Ovary (tissue), 9 donors: Measurements from ENCODE around the gene MYH6. TPM values are rescaled to one million over a fixed set of nuclear protein-coding genes. Genes with fewer than 3 reads are reported as not detected.

Experiments
- DNase-seq, 5 donors: peaks; one replicate each; pipeline ENCODE4 v3.0.0-alpha.2; 2019 to 2020
- H3K27ac ChIP-seq, 2 donors: fragments of 200-600 bp; one replicate each; pipeline versions ENCODE4 v1.5.1 to v1.8.0; 2019 to 2022
- H3K27me3 ChIP-seq: fragments of 200-600 bp; one replicate; pipeline ENCODE4 v1.8.0; 2022
- H3K36me3 ChIP-seq: fragments of 200-600 bp; sonication (generic); one replicate; pipeline ENCODE4 v1.5.1; 2019
- H3K4me1 ChIP-seq: one replicate; pipeline ENCODE4 v1.8.1; 2013; ENCODE audit warnings: mild to moderate bottlenecking, moderate library complexity; ENCODE audit not compliant: insufficient read depth
- H3K4me3 ChIP-seq: fragments of 200-600 bp; sonication (generic); one replicate; pipeline ENCODE4 v1.5.1; 2017
- H3K9me3 ChIP-seq, 2 donors: fragments of 200-600 bp in 1 of 2; sonication (generic) in 1 of 2; one replicate each; pipeline versions ENCODE4 v1.5.1 to v1.8.1; 2013 to 2019; ENCODE audit warnings: mild to moderate bottlenecking in 1 of 2, moderate library complexity in 1 of 2
- CTCF ChIP-seq, 3 donors: fragments of 450-650 bp in 2 of 3; fragments of 200-600 bp in 1 of 3; IDR thresholded peaks; one replicate each; pipeline versions ENCODE4 v1.5.1 to v1.8.0; 2016 to 2022; ENCODE audit warnings: antibody characterized with exemption in 3 of 3, mild to moderate bottlenecking in 1 of 3
- EP300 ChIP-seq: sonication (generic); formaldehyde crosslinking; IDR thresholded peaks from one replicate; pipeline ENCODE4 v1.6.1; 2017; ENCODE audit warnings: antibody characterized with exemption
- POLR2A ChIP-seq: fragments of 450-650 bp; IDR thresholded peaks from one replicate; pipeline ENCODE4 v1.6.1; 2017; ENCODE audit warnings: antibody characterized with exemption, mild to moderate bottlenecking, moderate library complexity
- WGBS, 3 donors: extraction: QIAGEN DNeasy Blood & Tissue Kit in 1 of 3; methylation state at CpG; one replicate each; pipeline versions ENCODE4 v1.1.5 to v1.1.7; 2013 to 2017; 5-methylcytosine and 5-hydroxymethylcytosine counted together
- intact Hi-C, 4 donors: fragments of 100-400 bp; cut with DNase I; formaldehyde crosslinking; loops; one replicate each; pipeline versions ENCODE4 v1.11.0 to v1.15.1; 2022 to 2023
- polyA plus RNA-seq, 2 donors: library from polyadenylated mRNA; stranded (reverse); fragments of 200-250 nt in 1 of 2; fragments of 350-450 nt in 1 of 2; fragmentation: Illumina TruSeq in 1 of 2; extraction: RNeasy Lipid Tissue Mini Kit (QIAGEN cat#74804) in 1 of 2; gene quantifications; one replicate each; pipeline ENCODE4 v1.2.3, GENCODE V29; 2013 to 2014
- total RNA-seq, 7 donors: library from RNA; depleted of rRNA in 2 of 7; stranded (reverse); fragments of >200 nt in 2 of 7; fragmentation: NEBNext Ultra II Directional in 3 of 7; extraction: Animal tissue kit (Norgen Biotek cat#: 25700) in 3 of 7; gene quantifications; one replicate each; pipeline versions ENCODE4 v1.1.0 to v1.2.4, GENCODE V29; 2016 to 2023
- donor health status: DM: no; HTN: no; CAD: no; lungs with moderate emphysema.
- donor health status: DM: no; HTN: no; CAD: no.
- donor health status: Bipolar disorder and iron deficiency.
- donor health status: DM: yes; HTN: yes; CAD: no.
- donor health status: DM: no; HTN: no; CAD: no.
- donor health status: DM: yes; HTN: yes; CAD: no.

Gene MYH6
- total and polyA plus RNA-seq, 9 donors, result 0.07 to 1.1 (median 0.50) TPM; not detected in 4

DNA sequence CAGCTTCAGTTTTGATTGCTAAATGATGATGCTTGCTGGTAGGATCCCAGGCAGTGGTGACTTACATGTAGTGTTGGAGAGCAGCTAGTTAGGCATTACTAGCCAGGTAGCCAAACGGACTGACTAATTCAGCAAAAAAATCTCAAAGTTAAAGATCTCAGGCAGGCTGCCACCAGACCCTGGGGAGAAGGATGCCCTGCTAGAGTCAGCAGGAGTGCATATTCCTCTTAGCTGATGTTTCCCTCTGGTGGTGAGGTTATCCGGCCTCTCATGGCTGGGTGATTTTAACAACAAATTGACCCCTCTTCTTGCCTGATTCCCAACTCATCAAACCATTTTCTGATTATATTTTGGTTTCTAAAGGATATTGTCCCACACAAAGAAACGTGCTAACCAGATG, 45.9 kb downstream of the MYH6 start:
- WGBS, 3 donors, result 66 to 76% (median 70%) methylated on average over 3 of the region's 3 CpGs
- no peak overlapping the region for H3K4me3 ChIP-seq
- H3K36me3 ChIP-seq, result no peaks in the 10 kb centered on the region
- H3K9me3 ChIP-seq, result no peaks in the 10 kb centered on the region
- intact Hi-C loops, result loop anchor here in 1 of 4 donors (1.0 kb wide), 1 partner anchor 42 kb away; no protein-coding TSS in a partner anchor
- no peak for TF ChIP-seq POLR2A
- no peak for DNase-seq
- H3K4me1 ChIP-seq, result no peaks in the 10 kb centered on the region
- no peak overlapping the region for H3K27ac ChIP-seq
- H3K27me3 ChIP-seq, result no peaks in the 10 kb centered on the region

DNA sequence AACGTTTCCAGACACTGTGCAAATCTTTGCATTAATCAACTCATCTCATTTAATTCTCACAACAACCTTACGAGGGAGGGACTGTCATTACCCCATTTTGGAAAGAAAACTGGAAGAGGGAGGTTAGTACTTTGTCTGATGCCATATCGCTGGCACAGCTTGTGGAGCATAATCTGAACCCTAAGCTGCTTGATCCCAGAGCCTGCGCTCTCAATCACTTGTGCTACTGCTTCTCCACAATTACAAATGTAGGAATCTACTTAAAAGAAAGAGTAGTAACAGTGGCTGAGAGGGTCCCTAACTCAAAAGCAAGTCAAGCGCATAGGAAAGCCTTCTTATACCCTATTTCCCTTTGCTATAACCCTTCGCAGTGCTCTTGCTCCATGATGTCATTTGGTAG, 46.3 kb downstream of the MYH6 start:
- 76 to 93% (median 77%) methylated on average over 6 of the region's 6 CpGs for WGBS, 3 donors
- DNase-seq, result no peak
- H3K36me3 ChIP-seq, result no peaks in the 10 kb centered on the region
- no peak overlapping the region for H3K4me3 ChIP-seq
- intact Hi-C loops, result loop anchor here in 1 of 4 donors (1.0 kb wide), 1 partner anchor 41 kb away; no protein-coding TSS in a partner anchor
- no peak for TF ChIP-seq POLR2A
- no peak for TF ChIP-seq CTCF (IDR thresholded peaks at IDR 0.05)
- H3K9me3 ChIP-seq, result no peaks in the 10 kb centered on the region
- no peaks in the 10 kb centered on the region for H3K4me1 ChIP-seq
- no peak overlapping the region for H3K27ac ChIP-seq
- no peaks in the 10 kb centered on the region for H3K27me3 ChIP-seq

GRCh38 chr14:23361320-23361719, 46.8 kb downstream of the MYH6 start:
- no peak overlapping the region for H3K4me3 ChIP-seq
- H3K27me3 ChIP-seq, result no peaks in the 10 kb centered on the region
- H3K4me1 ChIP-seq, result no peaks in the 10 kb centered on the region
- no peak overlapping the region for H3K27ac ChIP-seq
- H3K9me3 ChIP-seq, result no peaks in the 10 kb centered on the region
- intact Hi-C loops, result no loop called here
- TF ChIP-seq POLR2A (no peak), EP300 (no peak), CTCF (IDR thresholded peaks at IDR 0.05) (no peak)
- DNase-seq, result no peak
- H3K36me3 ChIP-seq, result no peaks in the 10 kb centered on the region

DNA sequence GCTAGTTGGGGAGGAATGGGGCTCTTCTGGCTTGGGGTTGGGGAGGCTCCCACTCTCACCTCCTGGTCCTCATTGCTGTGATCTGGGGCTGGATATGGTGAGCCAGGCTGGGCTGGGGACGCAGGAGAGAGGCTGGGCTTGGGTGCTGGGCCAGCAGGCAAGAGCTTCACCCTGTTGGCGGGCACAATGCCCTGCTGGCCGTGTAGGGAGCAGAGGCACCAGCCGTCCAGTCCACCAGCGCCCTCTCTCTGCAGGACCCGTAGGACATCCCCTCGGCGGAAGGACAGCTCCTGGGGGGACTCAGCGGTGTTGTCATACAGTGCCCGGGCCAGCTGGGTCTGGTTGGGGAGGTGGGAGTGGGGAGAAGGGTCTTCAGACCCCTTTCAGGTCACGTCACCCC, 47.6 kb downstream of the MYH6 start:
- WGBS, 3 donors, result 76 to 78% (median 78%) methylated on average over 11 of the region's 11 CpGs
- H3K27me3 ChIP-seq, result no peaks in the 10 kb centered on the region
- DNase-seq, result no peak
- TF ChIP-seq EP300 (no peak), CTCF (IDR thresholded peaks at IDR 0.05) (no peak), POLR2A (no peak)
- no peaks in the 10 kb centered on the region for H3K9me3 ChIP-seq
- H3K4me1 ChIP-seq, result no peaks in the 10 kb centered on the region
- H3K4me3 ChIP-seq, result no peak overlapping the region
- H3K27ac ChIP-seq, result no peak overlapping the region
- intact Hi-C loops, result no loop called here
- no peaks in the 10 kb centered on the region for H3K36me3 ChIP-seq

GRCh38 chr14:23359722-23360447, 48.2 kb downstream of the MYH6 start:
- no peaks in the 10 kb centered on the region for H3K36me3 ChIP-seq
- no peaks in the 10 kb centered on the region for H3K27me3 ChIP-seq
- no peaks in the 10 kb centered on the region for H3K4me1 ChIP-seq
- intact Hi-C loops, result no loop called here
- H3K9me3 ChIP-seq, result no peaks in the 10 kb centered on the region
- no peak for DNase-seq
- H3K27ac ChIP-seq, result no peak overlapping the region
- WGBS, 3 donors, result 81 to 87% (median 85%) methylated on average over 22 of the region's 22 CpGs
- TF ChIP-seq POLR2A (no peak), CTCF (IDR thresholded peaks at IDR 0.05) (no peak), EP300 (no peak)
- H3K4me3 ChIP-seq, result no peak overlapping the region
